GM12865 (cell line): ENCODE measurements around the gene DIMT1.

Source experiments
- DNase-seq: peaks from one replicate; pipeline ENCODE4 v3.0.0; 2010; ENCODE audit warnings: low read depth
- H3K4me3 ChIP-seq: 2 replicates; pipeline ENCODE4 v1.5.1; 2011; ENCODE audit warnings: mild to moderate bottlenecking, low read depth, low read length, control low read depth
- CTCF ChIP-seq: IDR thresholded peaks from 2 replicates; pipeline ENCODE4 v1.5.1; 2011; ENCODE audit warnings: low read length, control low read depth, low read depth, inconsistent platforms; ENCODE audit not compliant: insufficient read depth; ENCODE audit errors: missing control alignments

Gene DIMT1

GRCh38 chr5:62386824-62387223 is 16.9 kb downstream of the DIMT1 start:
- H3K4me3 ChIP-seq: no peak overlapping the region
- TF ChIP-seq CTCF: no peak
- DNase-seq: no peak

GRCh38 chr5:62385816-62386400 is 17.8 kb downstream of the DIMT1 start:
- H3K4me3 ChIP-seq: no peak overlapping the region
- DNase-seq: no peak
- TF ChIP-seq CTCF: no peak

DNA sequence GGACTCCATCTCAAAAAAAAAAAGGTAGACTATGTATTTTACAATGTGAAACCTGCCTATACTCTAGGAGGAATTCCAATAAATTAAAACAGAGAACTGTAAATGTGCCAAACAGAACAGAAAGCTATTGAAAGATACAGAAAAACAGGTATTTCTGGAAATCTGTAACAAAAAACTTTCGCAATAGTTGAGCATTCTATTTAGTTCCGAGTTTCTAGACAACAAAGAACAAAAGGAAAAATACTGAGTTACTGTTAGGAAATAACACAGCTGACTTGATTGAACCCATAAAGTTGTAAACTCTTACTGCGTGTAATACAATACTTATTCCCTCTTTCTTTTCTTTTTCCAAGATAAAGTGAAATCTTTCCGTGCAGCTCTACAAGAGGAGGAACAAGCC is 18.6 kb downstream of the DIMT1 start:
- no peak for TF ChIP-seq CTCF
- DNase-seq: no peak
- no peak overlapping the region for H3K4me3 ChIP-seq

- no peak overlapping the region for H3K4me3 ChIP-seq
- no peak for TF ChIP-seq CTCF
- no peak for DNase-seq
Observed at GRCh38 chr5:62376064-62376463, 27.6 kb downstream of the DIMT1 start.

- H3K4me3 ChIP-seq: no peak overlapping the region
- no peak for TF ChIP-seq CTCF
- DNase-seq: no peak
Observed at GRCh38 chr5:62375627-62376026, 28.1 kb downstream of the DIMT1 start.

DNA sequence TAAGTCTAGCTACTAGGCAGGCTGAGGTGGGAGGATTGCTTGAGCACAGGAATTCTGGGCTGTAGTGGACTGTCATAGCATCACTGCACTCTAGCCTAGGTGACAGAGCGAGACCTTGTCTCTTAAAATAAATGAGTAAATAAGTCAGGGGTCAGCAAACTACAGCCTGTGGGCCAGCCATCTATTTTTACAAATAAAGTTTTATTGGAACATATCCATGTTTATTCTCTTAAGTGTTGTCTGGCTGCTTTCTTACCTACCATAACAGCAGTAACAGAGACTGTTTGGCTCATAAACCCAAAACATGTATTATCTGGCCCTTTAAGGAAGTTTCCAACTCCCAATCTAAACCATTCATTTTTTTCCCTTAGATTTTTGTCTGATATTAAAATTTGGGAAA is 29.6 kb downstream of the DIMT1 start:
- TF ChIP-seq CTCF: no peak
- H3K4me3 ChIP-seq: no peak overlapping the region
- no peak for DNase-seq

GRCh38 chr5:62373382-62373781 is 30.3 kb downstream of the DIMT1 start:
- TF ChIP-seq CTCF: no peak
- DNase-seq: no peak
- no peak overlapping the region for H3K4me3 ChIP-seq
